Large intestine (tissue), 3 donors: ENCODE data around the gene MAML2. TPM values are rescaled to one million over a fixed set of nuclear protein-coding genes. Genes with fewer than 3 reads are reported as not detected.

Experiments
- DNase-seq, 2 donors: peaks; one replicate each; pipeline versions ENCODE4 v3.0.0 to v3.0.0-alpha.2; 2013
- H3K27ac ChIP-seq: one replicate; pipeline ENCODE4 v1.5.1; 2013; ENCODE audit warnings: low read length
- H3K27me3 ChIP-seq: 2 replicates; pipeline ENCODE4 v1.6.1; 2013; ENCODE audit warnings: low read length; ENCODE audit not compliant: control insufficient read depth, insufficient read depth
- H3K36me3 ChIP-seq: 2 replicates; pipeline ENCODE4 v1.6.1; 2013; ENCODE audit warnings: low read length; ENCODE audit not compliant: control insufficient read depth, insufficient read depth
- H3K4me1 ChIP-seq: one replicate; pipeline ENCODE4 v1.6.1; 2013; ENCODE audit warnings: low read length; ENCODE audit not compliant: control insufficient read depth, insufficient read depth
- H3K4me3 ChIP-seq: one replicate; pipeline ENCODE4 v1.5.1; 2013; ENCODE audit warnings: low read length
- H3K9me3 ChIP-seq: one replicate; pipeline ENCODE4 v1.6.1; 2013; ENCODE audit warnings: mild to moderate bottlenecking, low read depth, low read length, moderate library complexity; ENCODE audit not compliant: control insufficient read depth
- WGBS: methylation state at CpG from one replicate; pipeline ENCODE4 v1.1.5; 2013; ENCODE audit warnings: low lambda C conversion rate; ENCODE audit not compliant: insufficient coverage; 5-methylcytosine and 5-hydroxymethylcytosine counted together
- polyA plus RNA-seq: library from polyadenylated mRNA; unstranded; fragments of 120-200 nt; gene quantifications from one replicate; pipeline ENCODE4 v1.2.1, GENCODE V29; 2013

The MAML2 gene
- polyA plus RNA-seq, 1 donor, result 11.2 TPM

- Histone ChIP-seq H3K27me3 (no peaks in the 10 kb centered on the region), H3K9me3 (no peaks in the 10 kb centered on the region), H3K4me1 (peaks cover 9% of the 10 kb centered on the region), H3K27ac (no peak overlapping the region), H3K4me3 (no peak overlapping the region), H3K36me3 (no peaks in the 10 kb centered on the region)
- 86% methylated on average over 3 of the region's 6 CpGs for WGBS
- DNase-seq, result no peak
Observed at GRCh38 chr11:96147906-96148486, 195.0 kb downstream of the MAML2 start.

GRCh38 chr11:96147186-96147585 lies 195.8 kb downstream of the MAML2 start:
- Histone ChIP-seq H3K4me1 (peaks cover 9% of the 10 kb centered on the region), H3K27me3 (no peaks in the 10 kb centered on the region), H3K9me3 (no peaks in the 10 kb centered on the region), H3K36me3 (no peaks in the 10 kb centered on the region), H3K27ac (no peak overlapping the region), H3K4me3 (no peak overlapping the region)
- DNase-seq, result no peak
- 71% methylated on average over 2 of the region's 2 CpGs for WGBS

- peaks cover 9% of the 10 kb centered on the region for H3K4me1 ChIP-seq
- no peaks in the 10 kb centered on the region for H3K9me3 ChIP-seq
- no peaks in the 10 kb centered on the region for H3K36me3 ChIP-seq
- H3K4me3 ChIP-seq, result no peak overlapping the region
- no peak for DNase-seq
- no peaks in the 10 kb centered on the region for H3K27me3 ChIP-seq
- H3K27ac ChIP-seq, result no peak overlapping the region
Observed at GRCh38 chr11:96146765-96147164, 196.2 kb downstream of the MAML2 start.

GRCh38 chr11:96145163-96145585 lies 197.8 kb downstream of the MAML2 start:
- DNase-seq, result peak in 1 of 2 donors; percentile 57
- H3K36me3 ChIP-seq, result no peaks in the 10 kb centered on the region
- no peak overlapping the region for H3K27ac ChIP-seq
- no peaks in the 10 kb centered on the region for H3K27me3 ChIP-seq
- no peak overlapping the region for H3K4me3 ChIP-seq
- H3K9me3 ChIP-seq, result no peaks in the 10 kb centered on the region
- 80% methylated on average over 1 of the region's 4 CpGs for WGBS
- peaks cover 9% of the 10 kb centered on the region for H3K4me1 ChIP-seq

GRCh38 chr11:96144553-96144952 lies 198.4 kb downstream of the MAML2 start:
- Histone ChIP-seq H3K4me3 (no peak overlapping the region), H3K9me3 (no peaks in the 10 kb centered on the region), H3K27me3 (no peaks in the 10 kb centered on the region), H3K36me3 (no peaks in the 10 kb centered on the region), H3K4me1 (peaks cover 9% of the 10 kb centered on the region), H3K27ac (no peak overlapping the region)
- no CpG with 5 or more reads among the region's 2 CpGs for WGBS
- no peak for DNase-seq

- peaks cover 9% of the 10 kb centered on the region for H3K4me1 ChIP-seq
- DNase-seq, result no peak
- WGBS, result 38% methylated on average over 2 of the region's 5 CpGs
- H3K9me3 ChIP-seq, result no peaks in the 10 kb centered on the region
- H3K27ac ChIP-seq, result no peak overlapping the region
- H3K4me3 ChIP-seq, result no peak overlapping the region
- no peaks in the 10 kb centered on the region for H3K27me3 ChIP-seq
- H3K36me3 ChIP-seq, result no peaks in the 10 kb centered on the region
Observed at GRCh38 chr11:96143041-96143521, 199.9 kb downstream of the MAML2 start.

GRCh38 chr11:96141626-96142025 lies 201.4 kb downstream of the MAML2 start:
- WGBS, result no CpG with 5 or more reads among the region's 9 CpGs
- no peaks in the 10 kb centered on the region for H3K27me3 ChIP-seq
- H3K27ac ChIP-seq, result no peak overlapping the region
- peaks cover 9% of the 10 kb centered on the region for H3K4me1 ChIP-seq
- H3K36me3 ChIP-seq, result no peaks in the 10 kb centered on the region
- DNase-seq, result no peak
- H3K9me3 ChIP-seq, result no peaks in the 10 kb centered on the region
- no peak overlapping the region for H3K4me3 ChIP-seq

GRCh38 chr11:96139691-96140090 lies 203.3 kb downstream of the MAML2 start:
- H3K27ac ChIP-seq, result no peak overlapping the region
- no peak for DNase-seq
- H3K27me3 ChIP-seq, result no peaks in the 10 kb centered on the region
- no peak overlapping the region for H3K4me3 ChIP-seq
- WGBS, result 100% methylated on average over 1 of the region's 3 CpGs
- no peaks in the 10 kb centered on the region for H3K36me3 ChIP-seq
- H3K4me1 ChIP-seq, result peaks cover 9% of the 10 kb centered on the region
- no peaks in the 10 kb centered on the region for H3K9me3 ChIP-seq

GRCh38 chr11:96137373-96137772 lies 205.6 kb downstream of the MAML2 start:
- no peaks in the 10 kb centered on the region for H3K36me3 ChIP-seq
- no peak for DNase-seq
- WGBS, result 80% methylated on average over 2 of the region's 2 CpGs
- H3K27ac ChIP-seq, result no peak overlapping the region
- peaks cover 10% of the 10 kb centered on the region for H3K4me1 ChIP-seq
- H3K4me3 ChIP-seq, result no peak overlapping the region
- no peaks in the 10 kb centered on the region for H3K27me3 ChIP-seq
- H3K9me3 ChIP-seq, result no peaks in the 10 kb centered on the region

- Histone ChIP-seq H3K36me3 (no peaks in the 10 kb centered on the region), H3K4me3 (no peak overlapping the region), H3K9me3 (no peaks in the 10 kb centered on the region), H3K4me1 (peaks cover 10% of the 10 kb centered on the region), H3K27ac (no peak overlapping the region), H3K27me3 (no peaks in the 10 kb centered on the region)
- 100% methylated on average over 1 of the region's 3 CpGs for WGBS
- no peak for DNase-seq
Observed at GRCh38 chr11:96136613-96137298, 206.2 kb downstream of the MAML2 start.

- peak overlapping the region; percentile 42 for H3K27ac ChIP-seq
- no peak overlapping the region for H3K4me3 ChIP-seq
- H3K27me3 ChIP-seq, result no peaks in the 10 kb centered on the region
- peaks cover 10% of the 10 kb centered on the region for H3K4me1 ChIP-seq
- no peaks in the 10 kb centered on the region for H3K9me3 ChIP-seq
- no peaks in the 10 kb centered on the region for H3K36me3 ChIP-seq
- DNase-seq, result peak; percentile 68 to 85
- 0% methylated on average over 1 of the region's 1 CpG for WGBS
Observed at GRCh38 chr11:96134602-96135001, 208.4 kb downstream of the MAML2 start.
